Measurements from ENCODE around the gene MAN1A2. TPM values are rescaled to one million over a fixed set of nuclear protein-coding genes. Genes with fewer than 3 reads are reported as not detected.

MAN1A2 gene
- total RNA-seq, 1 experiment from 2014 or later, result 33.4 TPM

DNA sequence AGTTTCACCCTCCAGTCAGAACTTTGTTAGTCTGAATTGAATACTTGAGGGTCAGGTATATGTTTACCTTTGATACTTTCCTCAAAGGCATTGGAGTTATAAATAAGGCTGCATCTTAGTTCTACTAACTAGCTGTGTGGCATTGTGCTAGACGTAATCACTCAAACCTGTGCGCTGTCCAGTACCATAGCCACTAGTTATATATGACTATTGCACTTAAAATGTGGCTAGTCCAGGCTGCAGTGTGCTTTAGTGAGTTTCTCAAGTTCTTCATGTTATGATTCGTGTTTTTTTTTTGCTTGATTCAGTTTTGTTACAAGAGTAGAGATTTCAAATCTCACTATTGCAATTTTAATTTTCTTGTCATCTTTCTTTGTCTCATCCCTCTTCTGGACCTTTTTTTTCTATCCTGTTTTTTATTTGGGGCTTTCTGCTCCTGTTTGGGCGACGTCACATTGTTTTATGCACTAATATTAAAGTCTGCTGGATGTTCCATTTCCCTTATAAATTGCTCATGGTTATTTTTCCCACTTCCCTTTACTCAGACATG lies 5.7 kb downstream of the MAN1A2 start:
- Mint-ChIP-seq H3K4me1 (ENCODE audit: insufficient read depth, unreplicated experiment) (peaks cover 14% of the 10 kb centered on the region), H3K9me3 (ENCODE audit: unreplicated experiment) (no peaks in the 10 kb centered on the region), H3K27ac (ENCODE audit: low read depth, unreplicated experiment) (no peak overlapping the region), H3K27me3 (ENCODE audit: insufficient read depth, unreplicated experiment) (no peaks in the 10 kb centered on the region), H3K36me3 (ENCODE audit: insufficient read depth, unreplicated experiment) (no peaks in the 10 kb centered on the region), H3K4me3 (ENCODE audit: unreplicated experiment) (no peak overlapping the region)
- ChIA-PET POLR2A (no interaction called here), CTCF (no interaction called here)
- intact Hi-C loops (cut with micrococcal nuclease), result no loop called here
- no TSS peak for BruUV-seq (replicated peaks)
- TF ChIP-seq, protein P1, sequence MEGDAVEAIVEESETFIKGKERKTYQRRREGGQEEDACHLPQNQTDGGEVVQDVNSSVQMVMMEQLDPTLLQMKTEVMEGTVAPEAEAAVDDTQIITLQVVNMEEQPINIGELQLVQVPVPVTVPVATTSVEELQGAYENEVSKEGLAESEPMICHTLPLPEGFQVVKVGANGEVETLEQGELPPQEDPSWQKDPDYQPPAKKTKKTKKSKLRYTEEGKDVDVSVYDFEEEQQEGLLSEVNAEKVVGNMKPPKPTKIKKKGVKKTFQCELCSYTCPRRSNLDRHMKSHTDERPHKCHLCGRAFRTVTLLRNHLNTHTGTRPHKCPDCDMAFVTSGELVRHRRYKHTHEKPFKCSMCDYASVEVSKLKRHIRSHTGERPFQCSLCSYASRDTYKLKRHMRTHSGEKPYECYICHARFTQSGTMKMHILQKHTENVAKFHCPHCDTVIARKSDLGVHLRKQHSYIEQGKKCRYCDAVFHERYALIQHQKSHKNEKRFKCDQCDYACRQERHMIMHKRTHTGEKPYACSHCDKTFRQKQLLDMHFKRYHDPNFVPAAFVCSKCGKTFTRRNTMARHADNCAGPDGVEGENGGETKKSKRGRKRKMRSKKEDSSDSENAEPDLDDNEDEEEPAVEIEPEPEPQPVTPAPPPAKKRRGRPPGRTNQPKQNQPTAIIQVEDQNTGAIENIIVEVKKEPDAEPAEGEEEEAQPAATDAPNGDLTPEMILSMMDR (IDR thresholded peaks at IDR 0.05; ENCODE audit: unreplicated experiment), result no peak
- no peak for DNase-seq (ENCODE audit: unreplicated experiment)

DNA sequence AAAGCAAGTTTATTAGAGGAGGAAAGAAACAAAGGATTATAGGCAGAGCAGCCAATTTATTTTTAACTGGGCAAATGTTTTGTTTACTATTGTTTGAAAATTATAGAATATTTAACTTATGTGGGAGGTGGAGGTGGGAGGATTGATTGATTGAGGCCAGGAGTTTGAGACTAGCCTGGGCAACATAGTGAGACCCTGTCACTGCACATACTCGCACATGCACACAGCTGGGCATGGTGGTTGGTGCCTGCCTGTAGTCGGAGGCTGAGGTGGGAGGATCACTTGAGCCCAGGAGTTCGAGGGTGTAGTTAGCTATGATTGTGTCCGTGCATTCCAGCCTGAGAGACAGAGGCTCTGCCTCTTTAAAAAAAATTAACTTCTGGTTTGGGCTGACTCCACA lies 6.7 kb downstream of the MAN1A2 start:
- H3K27me3 Mint-ChIP-seq (ENCODE audit: insufficient read depth, unreplicated experiment), result no peaks in the 10 kb centered on the region
- ChIA-PET CTCF (interaction anchor here (1.1 kb wide), 1 partner anchor 9 kb away, joined by 4 read pairs; no protein-coding TSS in a partner anchor), POLR2A (interaction anchor here (0.6 to 0.7 kb wide), 2 partner anchors 30 to 254 kb away, joined by 3 to 4 read pairs; no protein-coding TSS in a partner anchor)
- no peaks in the 10 kb centered on the region for H3K36me3 Mint-ChIP-seq (ENCODE audit: insufficient read depth, unreplicated experiment)
- intact Hi-C loops (cut with micrococcal nuclease), result no loop called here
- H3K4me3 Mint-ChIP-seq (ENCODE audit: unreplicated experiment), result no peak overlapping the region
- H3K27ac Mint-ChIP-seq (ENCODE audit: low read depth, unreplicated experiment), result no peak overlapping the region
- no TSS peak for BruUV-seq (replicated peaks)
- H3K9me3 Mint-ChIP-seq (ENCODE audit: unreplicated experiment), result no peaks in the 10 kb centered on the region
- TF ChIP-seq, protein P1 (IDR thresholded peaks at IDR 0.05; ENCODE audit: unreplicated experiment), result no peak
- H3K4me1 Mint-ChIP-seq (ENCODE audit: insufficient read depth, unreplicated experiment), result peaks cover 14% of the 10 kb centered on the region
- DNase-seq (ENCODE audit: unreplicated experiment), result no peak

- no peak overlapping the region for H3K27ac Mint-ChIP-seq (ENCODE audit: low read depth, unreplicated experiment)
- DNase-seq (ENCODE audit: unreplicated experiment), result no peak
- TF ChIP-seq, protein P1 (IDR thresholded peaks at IDR 0.05; ENCODE audit: unreplicated experiment), result no peak
- H3K9me3 Mint-ChIP-seq (ENCODE audit: unreplicated experiment), result no peaks in the 10 kb centered on the region
- peaks cover 14% of the 10 kb centered on the region for H3K4me1 Mint-ChIP-seq (ENCODE audit: insufficient read depth, unreplicated experiment)
- no TSS peak for BruUV-seq (replicated peaks)
- H3K4me3 Mint-ChIP-seq (ENCODE audit: unreplicated experiment), result no peak overlapping the region
- CTCF ChIA-PET, result no interaction called here
- H3K27me3 Mint-ChIP-seq (ENCODE audit: insufficient read depth, unreplicated experiment), result no peaks in the 10 kb centered on the region
- POLR2A ChIA-PET, result no interaction called here
- intact Hi-C loops (cut with micrococcal nuclease), result no loop called here
- H3K36me3 Mint-ChIP-seq (ENCODE audit: insufficient read depth, unreplicated experiment), result no peaks in the 10 kb centered on the region
Measured at GRCh38 chr1:117375327-117375726, 8.1 kb downstream of the MAN1A2 start.

DNA sequence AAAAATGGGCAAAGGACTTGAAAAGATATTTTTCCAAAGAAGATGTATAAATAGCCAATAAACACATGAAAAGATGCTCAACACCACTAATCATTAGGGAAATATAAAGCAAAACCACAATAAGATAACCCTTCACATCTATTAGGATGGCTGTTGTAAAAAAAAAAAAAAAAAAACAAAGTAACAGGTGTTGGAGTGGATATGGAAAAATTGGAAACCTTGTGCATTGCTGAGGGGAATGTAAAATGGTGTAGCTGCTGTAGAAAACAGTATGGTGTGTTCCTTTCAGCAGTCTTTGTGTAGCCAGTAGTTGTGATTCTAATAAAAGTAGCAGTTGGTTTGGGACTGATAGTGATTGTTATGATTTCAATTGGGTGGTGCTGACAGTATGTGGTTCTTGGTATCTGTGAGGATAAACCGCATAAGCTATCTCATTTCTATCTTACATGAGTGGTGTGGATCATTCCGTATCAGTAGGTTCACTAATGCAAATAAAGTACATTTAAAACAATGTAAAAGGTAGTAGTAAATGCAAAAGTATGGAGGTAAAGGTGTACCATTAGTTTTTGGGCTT lies 19.9 kb downstream of the MAN1A2 start:
- Mint-ChIP-seq H3K27me3 (ENCODE audit: insufficient read depth, unreplicated experiment) (no peaks in the 10 kb centered on the region), H3K9me3 (ENCODE audit: unreplicated experiment) (peaks cover 10% of the 10 kb centered on the region), H3K27ac (ENCODE audit: low read depth, unreplicated experiment) (no peak overlapping the region), H3K4me3 (ENCODE audit: unreplicated experiment) (no peak overlapping the region), H3K36me3 (ENCODE audit: insufficient read depth, unreplicated experiment) (no peaks in the 10 kb centered on the region), H3K4me1 (ENCODE audit: insufficient read depth, unreplicated experiment) (no peaks in the 10 kb centered on the region)
- intact Hi-C loops (cut with micrococcal nuclease), result no loop called here
- ChIA-PET POLR2A (interaction anchor here (1.4 kb wide), 1 partner anchor 20 kb away, joined by 3 read pairs; the partner anchor contains the start of gene MAN1A2), CTCF (interaction anchor here (0.5 to 0.6 kb wide), 2 partner anchors 303 to 1666 kb away, joined by 3 read pairs; no protein-coding TSS in a partner anchor)
- no peak for DNase-seq (ENCODE audit: unreplicated experiment)
- TF ChIP-seq, protein P1 (IDR thresholded peaks at IDR 0.05; ENCODE audit: unreplicated experiment), result no peak
- no TSS peak for BruUV-seq (replicated peaks)

All from MCF 10A (cell line).